PFSK-1 (cell line): ENCODE measurements around the gene MTSS2.

Experiments used
- FOXP2 ChIP-seq: optimal IDR thresholded peaks from 2 replicates; pipeline ENCODE3; 2011; ENCODE audit warnings: borderline replicate concordance, control low read depth, inconsistent platforms; ENCODE audit not compliant: insufficient read depth; ENCODE audit errors: extremely low read length, extremely low read depth
- POLR2AphosphoS5 ChIP-seq: IDR thresholded peaks from 2 replicates; pipeline ENCODE4 v1.6.1; 2012; ENCODE audit warnings: low read depth, mild to moderate bottlenecking, control low read depth, low read length, moderate library complexity
- SIN3A ChIP-seq: IDR thresholded peaks from 2 replicates; pipeline ENCODE4 v1.6.1; 2012; ENCODE audit warnings: mild to moderate bottlenecking, low read length, moderate library complexity, borderline replicate concordance; ENCODE audit not compliant: insufficient read depth
- TAF1 ChIP-seq: IDR thresholded peaks from 2 replicates; pipeline ENCODE4 v1.6.1; 2012; ENCODE audit warnings: low read length, control low read depth, borderline replicate concordance; ENCODE audit not compliant: insufficient read depth
- TF ChIP-seq, protein P1 (sequence below), 2 experiments: IDR thresholded peaks; 2 replicates each; pipeline versions ENCODE4 v1.6.1 to v1.8.0; 2011 to 2012; ENCODE audit warnings: low read depth in 2 of 2, low read length in 2 of 2, control low read depth in 1 of 2, inconsistent platforms in 1 of 2, mild to moderate bottlenecking in 1 of 2, moderate library complexity in 1 of 2; ENCODE audit not compliant: insufficient read depth in 1 of 2

The MTSS2 gene

GRCh38 chr16:70720425-70721201 is 34.8 kb upstream of the MTSS2 start:
- no peak for TF ChIP-seq POLR2AphosphoS5
- no peak for TF ChIP-seq FOXP2
- TF ChIP-seq, protein P1, sequence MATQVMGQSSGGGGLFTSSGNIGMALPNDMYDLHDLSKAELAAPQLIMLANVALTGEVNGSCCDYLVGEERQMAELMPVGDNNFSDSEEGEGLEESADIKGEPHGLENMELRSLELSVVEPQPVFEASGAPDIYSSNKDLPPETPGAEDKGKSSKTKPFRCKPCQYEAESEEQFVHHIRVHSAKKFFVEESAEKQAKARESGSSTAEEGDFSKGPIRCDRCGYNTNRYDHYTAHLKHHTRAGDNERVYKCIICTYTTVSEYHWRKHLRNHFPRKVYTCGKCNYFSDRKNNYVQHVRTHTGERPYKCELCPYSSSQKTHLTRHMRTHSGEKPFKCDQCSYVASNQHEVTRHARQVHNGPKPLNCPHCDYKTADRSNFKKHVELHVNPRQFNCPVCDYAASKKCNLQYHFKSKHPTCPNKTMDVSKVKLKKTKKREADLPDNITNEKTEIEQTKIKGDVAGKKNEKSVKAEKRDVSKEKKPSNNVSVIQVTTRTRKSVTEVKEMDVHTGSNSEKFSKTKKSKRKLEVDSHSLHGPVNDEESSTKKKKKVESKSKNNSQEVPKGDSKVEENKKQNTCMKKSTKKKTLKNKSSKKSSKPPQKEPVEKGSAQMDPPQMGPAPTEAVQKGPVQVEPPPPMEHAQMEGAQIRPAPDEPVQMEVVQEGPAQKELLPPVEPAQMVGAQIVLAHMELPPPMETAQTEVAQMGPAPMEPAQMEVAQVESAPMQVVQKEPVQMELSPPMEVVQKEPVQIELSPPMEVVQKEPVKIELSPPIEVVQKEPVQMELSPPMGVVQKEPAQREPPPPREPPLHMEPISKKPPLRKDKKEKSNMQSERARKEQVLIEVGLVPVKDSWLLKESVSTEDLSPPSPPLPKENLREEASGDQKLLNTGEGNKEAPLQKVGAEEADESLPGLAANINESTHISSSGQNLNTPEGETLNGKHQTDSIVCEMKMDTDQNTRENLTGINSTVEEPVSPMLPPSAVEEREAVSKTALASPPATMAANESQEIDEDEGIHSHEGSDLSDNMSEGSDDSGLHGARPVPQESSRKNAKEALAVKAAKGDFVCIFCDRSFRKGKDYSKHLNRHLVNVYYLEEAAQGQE (IDR thresholded peaks at IDR 0.05; ENCODE audit: insufficient read depth in 1 of 2, low read depth in 2 of 2, low read length in 2 of 2), result no peak
- no peak for TF ChIP-seq TAF1
- no peak for TF ChIP-seq SIN3A

DNA sequence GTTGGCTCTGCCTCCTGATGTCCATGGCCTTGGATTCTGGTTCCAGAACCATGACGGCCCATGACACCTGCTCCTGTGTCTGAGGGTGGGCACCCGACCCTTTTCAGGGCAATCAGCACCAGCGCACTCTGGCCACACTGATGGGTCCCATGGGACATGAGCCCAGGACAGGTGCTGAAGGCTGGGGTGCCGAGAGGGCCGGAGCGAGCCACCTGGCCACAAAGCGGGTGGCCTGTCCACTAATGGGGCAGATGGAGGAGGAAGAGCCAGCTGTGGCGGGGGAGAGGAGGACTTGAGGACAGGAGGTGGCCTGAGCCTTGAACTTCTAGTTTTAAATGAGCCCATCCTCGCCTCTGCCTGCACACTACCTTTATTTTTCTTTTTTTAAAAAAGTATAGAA is 31.2 kb upstream of the MTSS2 start:
- TF ChIP-seq POLR2AphosphoS5 (no peak), TAF1 (no peak), SIN3A (no peak), FOXP2 (no peak)
- TF ChIP-seq, protein P1 (IDR thresholded peaks at IDR 0.05; ENCODE audit: insufficient read depth in 1 of 2, low read depth in 2 of 2, low read length in 2 of 2), result no peak

DNA sequence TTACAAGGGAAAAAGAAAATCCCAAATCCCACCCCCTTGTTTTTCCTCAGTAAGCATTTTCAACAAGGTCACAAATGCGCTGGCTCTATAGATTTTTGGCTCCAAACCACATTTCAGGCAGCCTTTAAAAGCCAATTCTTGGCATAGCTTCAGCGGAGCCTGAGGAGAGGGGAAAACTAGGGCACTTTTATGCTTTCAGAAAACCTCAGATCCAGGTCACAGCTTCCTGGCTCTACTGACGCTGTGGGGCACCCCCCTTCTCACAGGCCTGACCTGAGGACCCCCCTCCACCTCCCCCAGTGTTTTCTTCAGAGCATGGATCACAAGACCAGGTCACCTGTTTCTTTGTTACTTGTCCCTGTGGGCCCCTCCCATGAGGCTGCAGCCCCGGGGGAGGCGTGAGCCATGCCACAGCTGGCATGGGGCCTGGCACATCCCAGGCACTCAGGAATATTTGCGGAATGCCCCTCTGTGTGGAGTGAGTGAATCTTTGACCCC is 30.1 kb upstream of the MTSS2 start:
- TF ChIP-seq, protein P1 (IDR thresholded peaks at IDR 0.05; ENCODE audit: insufficient read depth in 1 of 2, low read depth in 2 of 2, low read length in 2 of 2), result no peak
- TF ChIP-seq POLR2AphosphoS5 (no peak), FOXP2 (no peak)

DNA sequence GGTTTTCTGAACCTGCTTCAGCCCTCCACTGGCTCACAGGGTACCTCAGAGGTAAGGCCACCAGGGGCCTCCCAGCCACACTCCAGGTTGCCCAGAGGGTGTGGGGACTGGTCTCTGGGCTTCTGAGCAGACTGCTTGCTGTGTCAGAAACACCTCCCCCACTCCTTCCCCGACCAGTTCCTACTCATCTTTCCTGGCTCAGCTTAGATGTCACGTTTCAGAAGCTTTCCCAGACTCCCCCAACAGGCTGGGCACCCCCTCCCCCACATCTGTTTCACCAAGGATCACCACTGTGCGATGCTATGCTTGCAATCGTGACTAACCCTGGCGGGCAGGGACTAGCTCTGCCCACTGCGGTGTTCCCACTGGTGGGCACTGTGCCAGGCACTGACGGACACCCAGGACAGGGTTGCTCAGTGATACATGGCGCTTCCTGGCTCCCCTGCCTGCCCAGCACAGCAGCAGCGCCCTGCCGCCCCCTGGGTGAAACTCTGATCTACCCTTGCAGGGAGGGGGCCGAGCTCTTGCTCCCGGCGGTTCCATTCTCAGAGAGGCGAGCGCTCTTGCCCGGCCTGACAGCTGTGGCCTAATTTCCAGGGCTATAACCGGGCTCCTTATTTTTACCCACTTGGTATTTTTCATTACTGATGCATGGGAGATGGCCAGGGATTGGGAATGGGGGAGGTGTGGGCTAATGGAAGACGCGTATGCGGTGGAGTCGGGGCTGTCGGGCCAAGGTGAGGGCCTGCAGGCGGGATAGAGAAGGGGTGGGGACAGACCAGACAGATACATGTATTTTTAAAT is 29.4 kb upstream of the MTSS2 start:
- TF ChIP-seq TAF1 (no peak), POLR2AphosphoS5 (no peak), SIN3A (no peak), FOXP2 (no peak)
- TF ChIP-seq, protein P1 (IDR thresholded peaks at IDR 0.05; ENCODE audit: insufficient read depth in 1 of 2, low read depth in 2 of 2, low read length in 2 of 2), result no peak
